ENCODE data around the gene AGBL5.

Gene AGBL5

DNA sequence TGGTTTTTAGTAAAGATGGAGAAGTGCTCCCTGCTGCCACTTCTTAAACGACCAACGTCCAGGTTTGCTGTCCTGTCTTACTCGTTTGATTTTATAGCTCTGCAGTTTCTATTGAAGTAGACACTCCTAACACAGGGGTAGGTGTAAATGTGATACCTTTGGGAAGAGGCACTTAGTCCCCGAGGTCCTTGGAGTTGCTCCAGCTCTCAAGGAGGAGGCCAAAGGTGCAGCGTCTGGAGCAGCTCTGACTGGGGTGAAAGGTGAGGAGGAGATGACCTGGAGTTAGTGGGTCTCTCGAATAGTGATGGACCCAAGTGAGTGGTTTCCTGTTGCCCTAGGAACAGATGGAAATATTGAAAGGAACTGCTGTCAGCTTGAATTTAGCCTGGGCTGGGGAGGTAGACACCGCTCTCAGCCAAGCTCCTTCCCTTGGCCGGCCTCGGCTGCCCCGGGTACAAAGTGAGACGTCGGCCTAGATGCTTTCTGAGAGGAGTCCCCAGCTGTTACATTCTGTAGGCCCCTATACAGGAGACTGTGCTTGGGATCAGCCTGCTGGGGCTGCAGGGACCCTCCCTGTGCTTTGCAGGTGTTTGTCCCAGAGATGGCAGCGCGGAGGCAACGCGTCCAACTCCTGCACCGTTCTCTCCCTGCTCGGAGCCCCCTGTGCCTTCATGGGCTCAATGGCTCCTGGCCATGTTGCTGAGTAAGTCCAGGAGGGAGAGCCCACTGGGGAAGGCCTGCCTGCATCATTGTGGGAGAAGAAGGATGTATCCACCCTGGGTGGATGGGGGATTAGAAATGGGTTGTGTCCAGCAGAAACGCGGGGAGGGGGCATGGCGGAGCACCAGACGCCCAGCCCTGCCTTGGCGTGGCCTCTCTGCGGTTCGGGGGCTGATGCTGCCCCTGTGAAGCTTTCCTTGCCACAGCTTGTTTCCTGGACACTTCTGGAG lies 40.6 kb downstream of the AGBL5 start:
- H3K36me3 ChIP-seq (ENCODE audit: control insufficient read depth, low read depth, low read length): no peaks in the 10 kb centered on the region
- peaks cover 9% of the 10 kb centered on the region for H3K27me3 ChIP-seq (ENCODE audit: control insufficient read depth, insufficient read depth, low read length)
- H3K27ac ChIP-seq (ENCODE audit: low read length): no peak overlapping the region
- H3K9ac ChIP-seq (ENCODE audit: low read length): no peak overlapping the region
- H3K4me1 ChIP-seq (ENCODE audit: control insufficient read depth, low read depth, low read length): peaks cover 7% of the 10 kb centered on the region
- H3K9me3 ChIP-seq (ENCODE audit: control insufficient read depth, low read depth, low read length): no peaks in the 10 kb centered on the region
- no peak overlapping the region for H3K4me3 ChIP-seq (ENCODE audit: low read length)

DNA sequence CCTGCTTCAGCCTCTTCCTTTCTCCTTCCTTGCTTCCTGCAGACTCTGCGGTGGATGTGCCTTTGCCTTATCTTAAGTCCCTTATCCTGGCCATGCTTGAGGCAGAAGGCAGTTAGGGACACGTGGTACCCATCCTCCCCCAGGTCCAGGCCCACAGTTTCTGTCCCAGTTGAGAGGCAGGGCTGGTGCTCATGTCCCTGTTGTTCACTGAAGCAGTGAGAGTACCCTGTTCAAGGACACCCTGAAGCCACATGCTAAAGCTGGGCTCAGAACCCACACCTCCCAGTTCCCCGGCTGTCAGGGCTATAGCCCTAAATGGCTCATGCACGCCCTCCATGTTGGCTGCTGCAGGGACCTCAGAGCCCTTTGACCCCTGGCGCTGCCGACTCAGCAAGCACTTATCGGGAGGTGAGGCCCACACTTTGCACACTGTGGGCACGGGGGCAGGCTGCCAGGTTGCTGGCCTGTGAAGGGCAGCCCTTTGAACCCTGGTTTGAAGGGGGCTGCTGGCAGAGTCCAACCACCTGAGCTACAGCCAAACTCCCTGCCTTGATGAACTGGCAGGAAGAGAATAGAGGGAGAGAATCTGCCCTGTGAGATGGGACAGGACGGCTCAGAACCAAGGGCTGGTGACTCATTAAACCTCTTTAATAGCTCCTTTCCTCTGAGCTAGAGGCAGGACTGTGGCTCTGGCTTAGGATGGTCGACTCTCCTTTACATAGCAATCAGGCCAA lies 41.4 kb downstream of the AGBL5 start:
- no peak overlapping the region for H3K9ac ChIP-seq (ENCODE audit: low read length)
- H3K9me3 ChIP-seq (ENCODE audit: control insufficient read depth, low read depth, low read length): no peaks in the 10 kb centered on the region
- no peaks in the 10 kb centered on the region for H3K36me3 ChIP-seq (ENCODE audit: control insufficient read depth, low read depth, low read length)
- H3K4me1 ChIP-seq (ENCODE audit: control insufficient read depth, low read depth, low read length): peaks cover 1% of the 10 kb centered on the region
- peaks cover under 1% of the 10 kb centered on the region for H3K27me3 ChIP-seq (ENCODE audit: control insufficient read depth, insufficient read depth, low read length)
- no peak overlapping the region for H3K27ac ChIP-seq (ENCODE audit: low read length)
- no peak overlapping the region for H3K4me3 ChIP-seq (ENCODE audit: low read length)

- Histone ChIP-seq H3K9ac (ENCODE audit: low read length) (no peak overlapping the region), H3K27me3 (ENCODE audit: control insufficient read depth, insufficient read depth, low read length) (no peaks in the 10 kb centered on the region), H3K36me3 (ENCODE audit: control insufficient read depth, low read depth, low read length) (no peaks in the 10 kb centered on the region), H3K9me3 (ENCODE audit: control insufficient read depth, low read depth, low read length) (no peaks in the 10 kb centered on the region), H3K4me3 (ENCODE audit: low read length) (no peak overlapping the region), H3K27ac (ENCODE audit: low read length) (no peak overlapping the region), H3K4me1 (ENCODE audit: control insufficient read depth, low read depth, low read length) (no peaks in the 10 kb centered on the region)
These were observed 42.2 kb downstream of the AGBL5 start for GRCh38 chr2:27093430-27094352.

GRCh38 chr2:27094353-27094984 lies 43.0 kb downstream of the AGBL5 start:
- no peak overlapping the region for H3K9ac ChIP-seq (ENCODE audit: low read length)
- no peaks in the 10 kb centered on the region for H3K36me3 ChIP-seq (ENCODE audit: control insufficient read depth, low read depth, low read length)
- H3K9me3 ChIP-seq (ENCODE audit: control insufficient read depth, low read depth, low read length): no peaks in the 10 kb centered on the region
- no peaks in the 10 kb centered on the region for H3K4me1 ChIP-seq (ENCODE audit: control insufficient read depth, low read depth, low read length)
- H3K4me3 ChIP-seq (ENCODE audit: low read length): no peak overlapping the region
- no peak overlapping the region for H3K27ac ChIP-seq (ENCODE audit: low read length)
- no peaks in the 10 kb centered on the region for H3K27me3 ChIP-seq (ENCODE audit: control insufficient read depth, insufficient read depth, low read length)

DNA sequence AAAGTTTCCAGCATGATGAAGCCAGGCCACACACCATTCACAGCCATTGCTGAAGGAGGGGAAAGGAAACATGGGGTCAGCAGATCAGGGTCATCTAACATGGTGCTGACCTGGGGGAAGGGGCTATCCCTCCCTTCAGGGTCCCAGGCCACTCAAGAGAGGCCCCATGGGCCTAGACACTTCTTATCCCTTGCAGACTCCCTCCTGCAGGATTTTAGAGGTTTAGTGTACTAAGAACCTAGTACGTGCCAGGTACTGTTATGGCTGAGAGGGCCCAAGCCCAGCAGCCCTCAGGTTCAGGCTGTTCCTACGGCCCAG lies 43.9 kb downstream of the AGBL5 start:
- Histone ChIP-seq H3K9me3 (ENCODE audit: control insufficient read depth, low read depth, low read length) (no peaks in the 10 kb centered on the region), H3K27ac (ENCODE audit: low read length) (no peak overlapping the region), H3K36me3 (ENCODE audit: control insufficient read depth, low read depth, low read length) (no peaks in the 10 kb centered on the region), H3K27me3 (ENCODE audit: control insufficient read depth, insufficient read depth, low read length) (no peaks in the 10 kb centered on the region), H3K4me1 (ENCODE audit: control insufficient read depth, low read depth, low read length) (no peaks in the 10 kb centered on the region), H3K9ac (ENCODE audit: low read length) (no peak overlapping the region), H3K4me3 (ENCODE audit: low read length) (no peak overlapping the region)

DNA sequence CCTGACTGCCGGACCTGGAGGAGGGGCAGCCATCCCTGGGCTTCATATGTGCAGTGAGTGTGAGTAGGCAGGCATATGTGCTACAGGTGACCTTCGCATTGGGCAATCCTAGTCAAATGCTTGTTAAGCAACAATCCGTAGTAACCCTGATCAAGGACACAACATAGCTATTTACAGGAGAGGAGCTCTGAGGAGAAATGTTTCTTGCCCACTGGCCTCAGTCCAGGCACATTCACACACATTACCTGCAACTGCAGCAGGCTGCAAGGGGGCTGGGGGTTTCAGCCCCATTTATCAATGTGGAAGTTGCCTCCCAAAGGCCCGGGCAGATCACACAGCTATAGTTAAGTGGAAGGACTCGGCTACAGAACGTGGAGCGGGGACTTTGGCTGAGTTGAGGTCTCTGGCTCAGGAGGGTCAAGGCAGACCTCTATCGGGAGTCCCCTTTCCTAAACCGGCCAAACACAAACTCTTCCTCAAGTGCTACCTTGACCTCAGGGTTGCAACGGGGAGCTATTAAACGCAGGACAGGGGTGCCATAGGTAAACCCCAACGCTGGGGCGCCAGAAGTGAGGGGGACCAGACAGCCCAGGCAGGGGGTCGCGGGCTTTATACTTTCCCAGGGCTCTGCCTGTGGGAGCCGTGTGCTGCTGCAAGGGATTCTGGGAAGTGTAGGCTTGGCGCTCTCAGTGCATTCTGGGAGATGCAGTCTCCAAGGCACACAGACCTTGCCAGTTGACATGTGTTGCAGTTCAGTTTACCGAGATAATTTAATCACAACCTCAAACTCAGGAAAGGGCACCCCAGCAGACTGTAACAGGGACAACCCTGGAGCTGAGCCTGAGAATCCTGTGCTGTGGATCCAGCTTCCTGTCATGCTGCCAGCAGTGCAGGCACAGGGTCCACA lies 44.5 kb downstream of the AGBL5 start:
- no peak overlapping the region for H3K27ac ChIP-seq (ENCODE audit: low read length)

GRCh38 chr2:27096748-27097297 lies 45.4 kb downstream of the AGBL5 start:
- Histone ChIP-seq H3K36me3 (ENCODE audit: control insufficient read depth, low read depth, low read length) (no peaks in the 10 kb centered on the region), H3K27ac (ENCODE audit: low read length) (no peak overlapping the region), H3K27me3 (ENCODE audit: control insufficient read depth, insufficient read depth, low read length) (no peaks in the 10 kb centered on the region), H3K9me3 (ENCODE audit: control insufficient read depth, low read depth, low read length) (no peaks in the 10 kb centered on the region), H3K9ac (ENCODE audit: low read length) (no peak overlapping the region), H3K4me3 (ENCODE audit: low read length) (no peak overlapping the region), H3K4me1 (ENCODE audit: control insufficient read depth, low read depth, low read length) (no peaks in the 10 kb centered on the region)

More for the DNA sequence above, 44.5 kb downstream of the AGBL5 start:
- no peak overlapping the region for H3K9ac ChIP-seq (ENCODE audit: low read length)
- H3K27me3 ChIP-seq (ENCODE audit: control insufficient read depth, insufficient read depth, low read length): no peaks in the 10 kb centered on the region
- H3K36me3 ChIP-seq (ENCODE audit: control insufficient read depth, low read depth, low read length): no peaks in the 10 kb centered on the region
- H3K4me3 ChIP-seq (ENCODE audit: low read length): peak overlapping the region; percentile 47
- H3K9me3 ChIP-seq (ENCODE audit: control insufficient read depth, low read depth, low read length): no peaks in the 10 kb centered on the region
- no peaks in the 10 kb centered on the region for H3K4me1 ChIP-seq (ENCODE audit: control insufficient read depth, low read depth, low read length)

- Histone ChIP-seq H3K9me3 (ENCODE audit: control insufficient read depth, low read depth, low read length) (no peaks in the 10 kb centered on the region), H3K9ac (ENCODE audit: low read length) (no peak overlapping the region), H3K27ac (ENCODE audit: low read length) (no peak overlapping the region), H3K36me3 (ENCODE audit: control insufficient read depth, low read depth, low read length) (no peaks in the 10 kb centered on the region), H3K27me3 (ENCODE audit: control insufficient read depth, insufficient read depth, low read length) (no peaks in the 10 kb centered on the region), H3K4me3 (ENCODE audit: low read length) (no peak overlapping the region), H3K4me1 (ENCODE audit: control insufficient read depth, low read depth, low read length) (no peaks in the 10 kb centered on the region)
These were observed 45.9 kb downstream of the AGBL5 start for GRCh38 chr2:27097341-27097740.

DNA sequence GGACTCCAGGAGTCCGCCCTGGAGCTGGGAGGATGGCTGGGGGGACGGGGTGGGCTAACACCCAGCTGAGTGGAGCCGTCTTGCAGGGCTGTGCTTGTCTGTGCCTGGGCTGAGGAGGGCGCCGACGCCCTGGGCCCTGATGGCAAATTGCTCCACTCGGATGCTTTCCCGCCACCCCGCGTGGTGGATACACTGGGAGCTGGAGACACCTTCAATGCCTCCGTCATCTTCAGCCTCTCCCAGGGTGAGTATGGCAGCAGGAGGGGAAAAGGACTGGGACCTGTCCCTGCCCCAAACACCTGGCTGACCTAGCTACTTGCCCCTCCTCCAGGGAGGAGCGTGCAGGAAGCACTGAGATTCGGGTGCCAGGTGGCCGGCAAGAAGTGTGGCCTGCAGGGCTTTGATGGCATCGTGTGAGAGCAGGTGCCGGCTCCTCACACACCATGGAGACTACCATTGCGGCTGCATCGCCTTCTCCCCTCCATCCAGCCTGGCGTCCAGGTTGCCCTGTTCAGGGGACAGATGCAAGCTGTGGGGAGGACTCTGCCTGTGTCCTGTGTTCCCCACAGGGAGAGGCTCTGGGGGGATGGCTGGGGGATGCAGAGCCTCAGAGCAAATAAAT lies 48.0 kb downstream of the AGBL5 start:
- Histone ChIP-seq H3K27ac (ENCODE audit: low read length) (no peak overlapping the region), H3K9me3 (ENCODE audit: control insufficient read depth, low read depth, low read length) (no peaks in the 10 kb centered on the region), H3K27me3 (ENCODE audit: control insufficient read depth, insufficient read depth, low read length) (no peaks in the 10 kb centered on the region), H3K36me3 (ENCODE audit: control insufficient read depth, low read depth, low read length) (no peaks in the 10 kb centered on the region), H3K9ac (ENCODE audit: low read length) (no peak overlapping the region), H3K4me3 (ENCODE audit: low read length) (no peak overlapping the region), H3K4me1 (ENCODE audit: control insufficient read depth, low read depth, low read length) (no peaks in the 10 kb centered on the region)

DNA sequence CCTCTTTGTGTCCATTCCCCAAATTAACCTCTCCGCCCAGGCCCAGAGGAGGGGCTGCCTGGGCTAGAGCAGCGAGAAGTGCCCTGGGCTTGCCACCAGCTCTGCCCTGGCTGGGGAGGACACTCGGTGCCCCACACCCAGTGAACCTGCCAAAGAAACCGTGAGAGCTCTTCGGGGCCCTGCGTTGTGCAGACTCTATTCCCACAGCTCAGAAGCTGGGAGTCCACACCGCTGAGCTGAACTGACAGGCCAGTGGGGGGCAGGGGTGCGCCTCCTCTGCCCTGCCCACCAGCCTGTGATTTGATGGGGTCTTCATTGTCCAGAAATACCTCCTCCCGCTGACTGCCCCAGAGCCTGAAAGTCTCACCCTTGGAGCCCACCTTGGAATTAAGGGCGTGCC lies 48.6 kb downstream of the AGBL5 start:
- no peaks in the 10 kb centered on the region for H3K9me3 ChIP-seq (ENCODE audit: control insufficient read depth, low read depth, low read length)
- no peaks in the 10 kb centered on the region for H3K27me3 ChIP-seq (ENCODE audit: control insufficient read depth, insufficient read depth, low read length)
- no peak overlapping the region for H3K4me3 ChIP-seq (ENCODE audit: low read length)
- no peak overlapping the region for H3K9ac ChIP-seq (ENCODE audit: low read length)
- H3K36me3 ChIP-seq (ENCODE audit: control insufficient read depth, low read depth, low read length): no peaks in the 10 kb centered on the region
- H3K27ac ChIP-seq (ENCODE audit: low read length): no peak overlapping the region
- no peaks in the 10 kb centered on the region for H3K4me1 ChIP-seq (ENCODE audit: control insufficient read depth, low read depth, low read length)

All from iPS-18a (cell line).